Mesothelial cell of epicardium (in vitro differentiated cells): ENCODE results near the gene CDC25C. TPM values are rescaled to one million over a fixed set of nuclear protein-coding genes. Genes with fewer than 3 reads are reported as not detected.

ENCODE experiments used
- DNase-seq, 2 experiments: peaks; one replicate each; pipeline ENCODE4 v3.0.0; 2021; ENCODE audit warnings: low spot score in 2 of 2; ENCODE audit not compliant: unreplicated experiment in 2 of 2
- H3K27ac Mint-ChIP-seq: 2 replicates; pipeline ENCODE4 v1.8.0; 2021; ENCODE audit warnings: mixed read lengths
- H3K27me3 Mint-ChIP-seq: 2 replicates; pipeline ENCODE4 v1.8.0; 2021; ENCODE audit warnings: low read depth, mixed read lengths
- H3K36me3 Mint-ChIP-seq: 2 replicates; pipeline ENCODE4 v1.8.0; 2021; ENCODE audit warnings: mixed read lengths
- H3K4me1 Mint-ChIP-seq: 2 replicates; pipeline ENCODE4 v1.8.0; 2021; ENCODE audit warnings: mixed read lengths
- H3K4me3 Mint-ChIP-seq: 2 replicates; pipeline ENCODE4 v1.8.0; 2021; ENCODE audit warnings: mild to moderate bottlenecking, moderate library complexity, mixed read lengths
- H3K9me3 Mint-ChIP-seq: 2 replicates; pipeline ENCODE4 v1.8.0; 2021; ENCODE audit warnings: mixed read lengths
- total RNA-seq: library from RNA; stranded (reverse); gene quantifications from 3 replicates; pipeline ENCODE4 v1.2.1, GENCODE V29; 2021
- TF ChIP-seq, protein P1 (sequence below): fragments of 200-600 bp; sonication (generic); IDR thresholded peaks from one replicate; pipeline ENCODE4 v1.5.0; 2021; ENCODE audit warnings: antibody characterized with exemption; ENCODE audit not compliant: unreplicated experiment

Gene CDC25C
- total RNA-seq, 1 donor from 2014 or later: 6.7 TPM

DNA sequence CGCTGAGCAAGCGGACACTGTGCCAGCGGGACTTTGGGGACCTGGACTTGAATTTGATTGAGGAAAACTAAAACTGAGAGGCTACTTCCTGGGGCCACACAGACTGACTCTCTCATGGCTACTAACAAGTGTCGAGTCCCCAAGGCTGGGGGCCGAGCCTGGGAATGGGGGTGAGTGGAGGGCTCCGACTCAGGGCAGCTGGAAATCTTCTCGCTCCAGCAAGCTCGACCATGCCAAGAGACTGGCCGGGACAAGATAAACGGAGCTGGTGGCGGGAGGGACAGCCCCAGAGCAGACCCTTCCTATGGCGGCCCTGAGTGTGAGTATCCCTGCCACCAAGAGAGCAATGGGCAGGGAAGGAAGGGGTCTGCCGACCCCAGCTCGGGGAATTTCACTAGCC lies 15.3 kb upstream of the CDC25C start:
- H3K27ac Mint-ChIP-seq: no peak overlapping the region
- H3K9me3 Mint-ChIP-seq: peaks cover 11% of the 10 kb centered on the region
- TF ChIP-seq, protein P1, sequence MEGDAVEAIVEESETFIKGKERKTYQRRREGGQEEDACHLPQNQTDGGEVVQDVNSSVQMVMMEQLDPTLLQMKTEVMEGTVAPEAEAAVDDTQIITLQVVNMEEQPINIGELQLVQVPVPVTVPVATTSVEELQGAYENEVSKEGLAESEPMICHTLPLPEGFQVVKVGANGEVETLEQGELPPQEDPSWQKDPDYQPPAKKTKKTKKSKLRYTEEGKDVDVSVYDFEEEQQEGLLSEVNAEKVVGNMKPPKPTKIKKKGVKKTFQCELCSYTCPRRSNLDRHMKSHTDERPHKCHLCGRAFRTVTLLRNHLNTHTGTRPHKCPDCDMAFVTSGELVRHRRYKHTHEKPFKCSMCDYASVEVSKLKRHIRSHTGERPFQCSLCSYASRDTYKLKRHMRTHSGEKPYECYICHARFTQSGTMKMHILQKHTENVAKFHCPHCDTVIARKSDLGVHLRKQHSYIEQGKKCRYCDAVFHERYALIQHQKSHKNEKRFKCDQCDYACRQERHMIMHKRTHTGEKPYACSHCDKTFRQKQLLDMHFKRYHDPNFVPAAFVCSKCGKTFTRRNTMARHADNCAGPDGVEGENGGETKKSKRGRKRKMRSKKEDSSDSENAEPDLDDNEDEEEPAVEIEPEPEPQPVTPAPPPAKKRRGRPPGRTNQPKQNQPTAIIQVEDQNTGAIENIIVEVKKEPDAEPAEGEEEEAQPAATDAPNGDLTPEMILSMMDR: no peak
- no peaks in the 10 kb centered on the region for H3K27me3 Mint-ChIP-seq
- DNase-seq: no peak
- no peak overlapping the region for H3K4me3 Mint-ChIP-seq
- no peaks in the 10 kb centered on the region for H3K4me1 Mint-ChIP-seq
- peaks cover 55% of the 10 kb centered on the region for H3K36me3 Mint-ChIP-seq

DNA sequence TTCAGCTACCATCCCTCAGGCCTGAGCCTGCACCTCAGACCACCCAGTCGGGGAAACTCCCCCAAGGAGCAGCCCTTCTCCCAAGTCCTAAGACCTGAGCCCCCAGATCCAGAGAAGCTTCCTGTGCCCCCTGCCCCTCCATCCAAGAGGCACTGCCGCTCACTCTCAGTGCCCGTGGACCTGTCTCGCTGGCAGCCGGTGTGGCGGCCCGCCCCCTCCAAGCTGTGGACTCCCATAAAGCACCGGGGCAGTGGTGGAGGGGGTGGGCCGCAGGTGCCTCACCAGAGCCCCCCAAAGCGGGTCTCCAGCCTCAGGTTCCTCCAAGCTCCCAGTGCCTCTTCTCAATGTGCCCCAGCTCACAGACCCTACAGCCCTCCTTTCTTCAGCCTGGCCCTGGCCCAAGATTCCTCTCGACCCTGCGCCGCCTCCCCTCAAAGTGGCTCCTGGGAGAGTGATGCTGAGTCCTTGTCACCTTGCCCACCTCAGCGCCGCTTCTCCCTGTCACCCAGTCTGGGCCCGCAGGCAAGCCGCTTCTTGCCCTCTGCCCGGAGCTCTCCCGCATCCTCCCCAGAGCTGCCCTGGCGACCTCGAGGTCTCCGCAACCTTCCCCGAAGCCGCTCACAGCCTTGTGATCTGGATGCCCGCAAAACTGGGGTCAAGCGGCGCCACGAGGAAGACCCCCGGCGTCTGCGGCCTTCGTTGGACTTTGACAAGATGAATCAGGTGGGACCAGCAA lies 13.5 kb upstream of the CDC25C start:
- no peak for DNase-seq
- Mint-ChIP-seq H3K4me1 (peaks cover 14% of the 10 kb centered on the region), H3K27ac (no peak overlapping the region), H3K4me3 (no peak overlapping the region), H3K27me3 (no peaks in the 10 kb centered on the region), H3K9me3 (no peaks in the 10 kb centered on the region), H3K36me3 (peaks cover 50% of the 10 kb centered on the region)
- TF ChIP-seq, protein P1: no peak

DNA sequence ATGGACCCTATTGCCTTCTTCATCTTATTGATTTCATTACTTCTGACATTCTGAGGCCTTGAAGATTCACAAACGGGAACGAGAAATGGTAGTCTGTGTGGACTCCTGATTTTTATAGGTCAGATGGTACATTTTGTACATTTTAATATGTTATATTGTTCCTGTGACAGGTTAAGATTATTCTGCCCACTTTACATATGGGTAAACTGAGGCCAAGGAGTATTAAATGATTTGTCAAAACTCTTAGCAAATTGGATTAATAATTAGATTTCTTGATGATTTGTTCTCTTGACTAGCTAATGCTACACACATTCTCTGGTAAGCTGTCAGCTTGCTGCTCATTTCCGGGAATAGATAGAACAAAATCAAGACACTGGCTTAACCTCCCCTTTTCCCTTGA lies 8.4 kb upstream of the CDC25C start:
- Mint-ChIP-seq H3K36me3 (peaks cover 23% of the 10 kb centered on the region), H3K4me3 (peak overlapping the region; percentile 94), H3K27ac (peak overlapping the region; percentile 98), H3K9me3 (no peaks in the 10 kb centered on the region), H3K4me1 (peaks cover 31% of the 10 kb centered on the region), H3K27me3 (no peaks in the 10 kb centered on the region)
- TF ChIP-seq, protein P1: no peak
- no peak for DNase-seq

DNA sequence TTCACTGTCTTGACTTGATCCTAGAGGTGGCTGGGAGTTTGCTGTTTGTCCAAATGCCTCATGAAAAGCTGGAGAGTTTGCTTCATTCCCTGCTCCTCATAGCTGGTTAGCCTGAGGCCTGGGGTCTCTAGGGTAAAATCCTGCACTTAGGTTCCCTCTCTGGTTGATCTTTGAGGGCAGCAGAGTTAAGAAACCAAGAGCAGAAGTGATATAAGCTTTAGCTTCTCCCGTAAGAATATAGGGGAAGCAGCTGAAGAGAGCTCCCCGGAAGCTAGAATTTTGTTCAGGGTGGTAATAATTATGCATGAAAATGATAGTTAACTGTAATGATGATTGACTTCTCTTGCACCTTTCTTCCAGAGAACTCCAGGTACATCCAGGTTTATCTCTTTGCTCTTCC lies 7.9 kb upstream of the CDC25C start:
- Mint-ChIP-seq H3K27me3 (no peaks in the 10 kb centered on the region), H3K9me3 (no peaks in the 10 kb centered on the region), H3K4me3 (peak overlapping the region; percentile 94), H3K36me3 (peaks cover 19% of the 10 kb centered on the region), H3K4me1 (peaks cover 31% of the 10 kb centered on the region), H3K27ac (peak overlapping the region; percentile 98)
- DNase-seq: no peak
- TF ChIP-seq, protein P1: no peak

DNA sequence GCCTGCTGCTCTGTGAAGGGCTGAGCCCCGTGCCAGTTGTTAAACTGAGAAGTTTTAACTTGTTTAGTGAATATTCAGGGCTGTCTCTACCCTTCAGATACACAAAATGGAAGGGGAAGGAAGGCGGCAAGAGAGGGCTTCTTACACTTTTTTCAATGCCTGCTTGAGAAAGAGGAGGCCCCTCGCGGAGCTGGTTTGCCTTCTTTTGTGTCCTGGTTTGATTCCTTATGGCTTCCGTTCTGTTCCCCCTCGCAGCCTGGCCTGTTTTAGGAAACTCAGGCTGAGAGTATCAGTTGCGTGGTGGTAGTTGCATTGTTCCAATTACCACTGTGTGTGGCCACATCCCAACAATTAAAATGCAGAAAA lies 7.5 kb upstream of the CDC25C start:
- DNase-seq: no peak
- Mint-ChIP-seq H3K9me3 (no peaks in the 10 kb centered on the region), H3K27ac (peak overlapping the region; percentile 98), H3K4me1 (peaks cover 31% of the 10 kb centered on the region), H3K27me3 (no peaks in the 10 kb centered on the region), H3K36me3 (peaks cover 16% of the 10 kb centered on the region), H3K4me3 (peak overlapping the region; percentile 94)
- TF ChIP-seq, protein P1: no peak
